ENCODE results near the gene EPAS1.

The EPAS1 gene

DNA sequence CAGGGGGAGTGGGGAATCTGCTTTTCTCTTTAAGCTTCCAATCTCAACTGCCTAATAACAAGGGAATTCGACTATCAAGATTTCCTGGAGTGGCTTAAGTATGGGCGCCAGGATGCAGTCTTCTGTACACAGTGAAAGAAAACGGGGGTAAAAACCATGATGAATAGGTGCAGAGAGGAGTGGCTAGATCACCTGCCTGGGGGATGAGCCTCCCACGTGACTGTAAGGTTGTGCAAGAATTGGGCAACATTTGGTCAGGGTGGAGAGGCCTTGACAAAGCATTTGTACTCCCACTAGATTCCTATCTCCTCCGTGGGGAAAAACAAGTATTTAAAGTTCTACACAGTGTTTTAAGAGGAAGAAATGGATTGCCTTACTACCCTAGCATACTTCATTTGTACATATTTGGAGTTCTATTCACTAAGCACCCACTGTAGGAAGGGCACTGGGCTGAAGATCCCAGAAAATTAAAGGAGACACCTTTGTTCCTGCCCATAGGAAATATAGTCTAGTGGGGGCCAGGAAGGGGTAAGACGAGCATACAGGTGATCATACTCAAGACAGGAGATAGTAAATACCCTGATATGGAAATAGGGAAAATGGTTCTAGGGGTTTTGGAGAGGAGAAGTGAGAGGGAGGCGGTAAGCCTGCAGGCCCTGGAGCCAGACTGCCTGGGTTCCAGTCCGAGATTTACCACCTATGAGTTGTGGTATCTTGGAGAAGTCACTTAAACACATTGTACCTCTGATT lies 29.2 kb downstream of the EPAS1 start:
- no peak for DNase-seq (ENCODE audit: low read depth)
- no peak overlapping the region for H3K4me3 ChIP-seq (ENCODE audit: low read depth, low read length)
- TF ChIP-seq, protein P1, sequence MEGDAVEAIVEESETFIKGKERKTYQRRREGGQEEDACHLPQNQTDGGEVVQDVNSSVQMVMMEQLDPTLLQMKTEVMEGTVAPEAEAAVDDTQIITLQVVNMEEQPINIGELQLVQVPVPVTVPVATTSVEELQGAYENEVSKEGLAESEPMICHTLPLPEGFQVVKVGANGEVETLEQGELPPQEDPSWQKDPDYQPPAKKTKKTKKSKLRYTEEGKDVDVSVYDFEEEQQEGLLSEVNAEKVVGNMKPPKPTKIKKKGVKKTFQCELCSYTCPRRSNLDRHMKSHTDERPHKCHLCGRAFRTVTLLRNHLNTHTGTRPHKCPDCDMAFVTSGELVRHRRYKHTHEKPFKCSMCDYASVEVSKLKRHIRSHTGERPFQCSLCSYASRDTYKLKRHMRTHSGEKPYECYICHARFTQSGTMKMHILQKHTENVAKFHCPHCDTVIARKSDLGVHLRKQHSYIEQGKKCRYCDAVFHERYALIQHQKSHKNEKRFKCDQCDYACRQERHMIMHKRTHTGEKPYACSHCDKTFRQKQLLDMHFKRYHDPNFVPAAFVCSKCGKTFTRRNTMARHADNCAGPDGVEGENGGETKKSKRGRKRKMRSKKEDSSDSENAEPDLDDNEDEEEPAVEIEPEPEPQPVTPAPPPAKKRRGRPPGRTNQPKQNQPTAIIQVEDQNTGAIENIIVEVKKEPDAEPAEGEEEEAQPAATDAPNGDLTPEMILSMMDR (IDR thresholded peaks at IDR 0.05; ENCODE audit: control insufficient read depth, extremely low read depth, insufficient read depth), result no peak

DNA sequence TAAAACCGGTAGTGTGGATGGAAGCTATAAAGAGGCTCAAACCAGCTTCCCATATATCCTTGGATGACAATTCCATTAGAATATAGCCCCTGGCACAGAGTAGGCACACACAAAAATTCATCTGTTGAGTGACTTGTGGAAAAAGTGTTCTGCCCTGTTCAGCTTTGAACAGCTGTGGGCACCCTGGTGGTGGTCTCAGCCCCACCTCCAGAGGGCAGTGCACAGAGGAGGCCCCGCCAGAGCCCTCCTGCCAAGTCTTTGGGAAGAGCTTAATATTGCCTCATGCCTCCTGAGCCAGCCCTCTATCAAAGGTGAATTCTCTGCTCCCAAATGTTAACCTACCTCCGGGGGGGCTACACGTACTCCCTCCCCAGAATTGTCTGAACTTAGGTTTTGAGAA lies 30.4 kb downstream of the EPAS1 start:
- TF ChIP-seq, protein P1 (IDR thresholded peaks at IDR 0.05; ENCODE audit: control insufficient read depth, extremely low read depth, insufficient read depth), result no peak
- no peak for DNase-seq (ENCODE audit: low read depth)

DNA sequence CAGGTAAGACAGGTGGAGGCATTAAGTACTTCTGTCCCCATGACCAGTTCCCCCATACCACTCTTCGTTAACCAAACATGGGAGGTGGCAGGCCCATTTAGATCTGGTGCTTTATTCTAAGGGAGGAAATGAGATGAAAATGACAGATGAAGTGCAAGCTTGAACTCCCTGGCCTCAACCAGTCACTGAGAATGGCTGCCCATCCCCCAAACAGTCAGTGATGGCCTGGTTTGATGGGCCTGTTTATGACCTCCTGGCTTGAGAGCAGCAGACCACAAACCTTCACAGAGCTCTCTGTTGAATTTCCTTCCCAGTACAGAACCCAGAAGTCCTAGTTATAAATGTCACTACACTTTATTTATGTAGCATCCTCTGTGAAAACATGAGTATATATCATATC lies 31.1 kb downstream of the EPAS1 start:
- TF ChIP-seq, protein P1 (IDR thresholded peaks at IDR 0.05; ENCODE audit: control insufficient read depth, extremely low read depth, insufficient read depth), result no peak
- H3K4me3 ChIP-seq (ENCODE audit: low read depth, low read length), result no peak overlapping the region
- DNase-seq (ENCODE audit: low read depth), result no peak

More for the DNA sequence above, 30.4 kb downstream of the EPAS1 start:
- H3K4me3 ChIP-seq (ENCODE audit: low read depth, low read length), result no peak overlapping the region

DNA sequence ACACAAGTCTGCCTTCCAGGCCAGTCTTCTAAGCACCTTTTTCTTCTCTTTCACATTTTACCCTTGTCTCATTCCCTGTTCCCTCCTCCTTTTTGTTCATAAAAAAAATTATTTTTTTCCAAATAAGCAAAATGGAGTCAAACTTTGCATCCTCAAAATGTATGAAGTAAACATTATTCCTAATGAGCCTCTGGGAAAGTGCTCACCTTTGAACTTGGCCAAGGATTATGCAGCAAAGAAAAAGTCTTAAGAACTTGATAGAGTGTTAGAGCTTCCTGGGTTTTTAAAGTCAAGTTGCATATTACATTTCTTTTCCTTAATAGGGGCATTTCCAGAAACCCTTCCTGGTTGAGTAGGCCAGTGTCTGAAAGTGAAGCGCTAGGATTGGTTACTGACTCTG lies 31.6 kb downstream of the EPAS1 start:
- DNase-seq (ENCODE audit: low read depth), result no peak
- TF ChIP-seq, protein P1 (IDR thresholded peaks at IDR 0.05; ENCODE audit: control insufficient read depth, extremely low read depth, insufficient read depth), result no peak
- no peak overlapping the region for H3K4me3 ChIP-seq (ENCODE audit: low read depth, low read length)

DNA sequence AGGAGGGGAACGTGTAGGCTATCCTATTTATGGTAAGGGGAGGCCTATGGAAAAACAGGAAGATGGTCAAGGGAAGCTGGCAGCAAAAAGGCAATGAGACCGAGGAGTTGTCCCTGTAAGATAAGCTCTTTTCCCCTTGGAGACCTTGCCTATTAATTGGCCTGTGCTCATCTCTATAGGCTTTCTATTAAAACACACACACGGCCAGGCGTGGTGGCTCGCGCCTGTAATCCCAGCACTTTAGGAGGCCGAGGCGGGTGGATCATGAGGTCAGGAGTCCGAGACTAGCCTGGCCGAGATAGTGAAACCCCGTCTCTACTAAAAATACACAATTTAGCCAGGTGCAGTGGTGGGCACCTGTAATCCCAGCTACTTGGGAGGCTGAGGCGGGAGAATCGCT lies 32.1 kb downstream of the EPAS1 start:
- DNase-seq (ENCODE audit: low read depth), result no peak
- TF ChIP-seq, protein P1 (IDR thresholded peaks at IDR 0.05; ENCODE audit: control insufficient read depth, extremely low read depth, insufficient read depth), result no peak

DNA sequence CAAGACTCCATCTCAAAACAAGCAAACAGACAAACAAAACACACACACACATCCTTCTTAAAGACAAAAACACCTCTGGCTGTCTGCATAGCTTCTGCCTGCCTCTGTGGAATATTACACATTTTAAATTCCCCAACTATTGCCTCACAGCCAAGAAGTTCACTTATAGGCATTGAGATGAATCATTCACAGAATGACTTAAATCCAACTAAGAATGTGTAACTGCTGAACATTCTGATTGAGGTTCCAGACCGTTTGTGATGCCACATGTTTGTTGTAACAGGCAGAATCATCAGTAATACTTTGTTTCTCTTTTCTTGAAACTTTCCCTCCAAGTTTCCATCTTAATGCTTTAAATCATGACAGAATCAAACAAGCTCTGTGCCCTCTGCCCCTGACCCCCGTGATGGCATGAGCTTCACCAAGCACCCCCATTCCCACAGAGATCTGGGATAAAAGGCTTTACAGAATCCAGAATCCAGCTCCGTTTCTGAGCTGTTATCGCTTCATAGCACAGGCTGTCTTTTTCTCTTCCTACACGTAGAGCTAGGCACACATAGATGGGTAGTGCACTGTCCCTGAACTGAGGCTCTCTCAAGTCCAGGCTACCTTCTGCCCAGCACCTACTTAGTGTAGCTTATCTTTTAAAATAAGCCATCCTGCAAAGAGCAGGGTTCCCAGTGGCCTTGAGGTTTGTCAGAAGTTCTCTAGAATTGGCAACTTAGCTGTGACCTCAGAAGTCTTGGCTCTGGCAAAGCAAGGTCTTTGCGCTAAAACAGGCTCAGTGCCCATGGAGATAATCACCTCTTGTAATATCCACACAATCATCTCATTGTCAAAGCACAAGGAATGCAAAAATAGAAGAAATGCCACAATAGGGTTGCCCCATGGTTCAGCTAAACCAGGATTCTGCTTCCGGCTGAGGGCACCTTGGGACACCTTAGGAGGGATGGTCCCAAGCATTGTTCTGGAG lies 32.9 kb downstream of the EPAS1 start:
- TF ChIP-seq, protein P1 (IDR thresholded peaks at IDR 0.05; ENCODE audit: control insufficient read depth, extremely low read depth, insufficient read depth), result no peak
- no peak overlapping the region for H3K4me3 ChIP-seq (ENCODE audit: low read depth, low read length)
- DNase-seq (ENCODE audit: low read depth), result no peak

More for the DNA sequence above, 32.1 kb downstream of the EPAS1 start:
- H3K4me3 ChIP-seq (ENCODE audit: low read depth, low read length), result no peak overlapping the region
